ENCODE data around the gene TEP1. TPM values are rescaled to one million over a fixed set of nuclear protein-coding genes. Genes with fewer than 3 reads are reported as not detected.

The TEP1 gene
- total and polyA plus RNA-seq, 2 of the 8 experiments (the other 6 are each of a cell fraction or from before 2014, with no cell fraction given) = 6.9 to 10.7 TPM

DNA sequence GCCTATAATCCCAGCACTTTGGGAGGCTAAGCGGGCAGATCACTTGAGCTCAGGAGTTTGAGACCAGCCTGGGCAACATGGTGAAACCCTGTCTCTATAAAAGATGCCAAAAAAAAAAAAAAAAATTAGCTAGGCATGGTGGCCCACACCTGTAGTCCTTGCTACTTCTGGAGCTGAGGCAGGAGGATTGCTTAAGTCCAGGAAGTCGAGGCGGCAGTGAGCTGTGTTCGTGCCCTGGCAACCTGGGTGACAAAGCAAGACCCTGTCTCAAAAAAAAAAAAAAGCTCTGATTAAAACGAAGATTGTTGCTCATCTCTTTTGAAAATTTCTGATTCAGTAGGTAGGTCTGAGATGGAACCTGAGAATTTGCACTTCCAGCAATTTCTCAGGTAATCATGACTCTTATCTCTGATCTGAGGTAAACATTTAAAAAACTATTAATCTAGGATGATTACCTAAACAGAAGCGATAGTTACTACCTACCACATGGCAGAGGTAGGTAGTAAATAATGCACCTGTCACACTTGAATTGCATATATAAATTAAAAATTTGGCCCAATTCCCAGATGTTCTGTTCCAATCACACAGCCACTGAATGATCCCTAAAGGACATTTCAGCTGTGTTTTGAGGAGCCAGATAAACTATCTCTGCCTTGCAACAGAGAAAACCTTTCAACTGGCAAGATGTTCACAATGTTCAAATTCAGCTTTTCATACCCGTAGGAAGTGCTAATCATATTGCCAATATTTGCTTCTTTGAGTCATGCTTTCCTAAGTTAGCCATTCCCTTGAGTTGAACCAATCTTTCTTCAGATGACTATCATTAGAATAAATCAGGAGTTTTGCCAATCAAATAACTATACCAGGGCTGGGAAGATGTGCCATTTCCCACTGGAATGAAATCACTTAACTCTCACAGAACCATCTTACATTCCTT is 4.2 kb upstream of the TEP1 start (continued):
- TF ChIP-seq RAD21 (IDR thresholded peaks at IDR 0.05 in 1 of 2, conservative IDR thresholded peaks at IDR 0.05 in 1 of 2; ENCODE audit: low read depth in 2 of 2, low read length in 2 of 2) (no peak), NANOG (IDR thresholded peaks at IDR 0.05; ENCODE audit: insufficient read depth, low read depth, low read length, poor library complexity, severe bottlenecking) (no peak)
- TF ChIP-seq, protein P1, sequence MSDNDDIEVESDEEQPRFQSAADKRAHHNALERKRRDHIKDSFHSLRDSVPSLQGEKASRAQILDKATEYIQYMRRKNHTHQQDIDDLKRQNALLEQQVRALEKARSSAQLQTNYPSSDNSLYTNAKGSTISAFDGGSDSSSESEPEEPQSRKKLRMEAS (IDR thresholded peaks at IDR 0.05) = no peak
